DOHH2 (cell line): ENCODE results near the gene SLC15A4.

Experiments
- H3F3A ChIP-seq: fragments of 200-600 bp; sonication (generic), shearing (Covaris generic); 2 replicates; pipeline ENCODE4 v1.6.0; 2016; ENCODE audit warnings: antibody characterized with exemption, mild to moderate bottlenecking; ENCODE audit not compliant: control insufficient read depth, insufficient read depth
- H3K27ac ChIP-seq: fragments of 200-600 bp; sonication (generic); 2 replicates; pipeline ENCODE4 v1.5.1; 2014; ENCODE audit warnings: low read depth, mild to moderate bottlenecking, low read length, moderate library complexity
- H3K27me3 ChIP-seq: fragments of 200-600 bp; sonication (generic); 2 replicates; pipeline ENCODE4 v1.6.1; 2014; ENCODE audit warnings: mild to moderate bottlenecking, low read length, mixed read lengths; ENCODE audit not compliant: control insufficient read depth
- H3K36me3 ChIP-seq: fragments of 200-600 bp; sonication (generic); 2 replicates; pipeline ENCODE4 v1.6.1; 2014; ENCODE audit warnings: mild to moderate bottlenecking, low read length, moderate library complexity, mixed read lengths; ENCODE audit not compliant: control insufficient read depth
- H3K4me1 ChIP-seq: fragments of 200-600 bp; sonication (generic); 2 replicates; pipeline ENCODE4 v1.6.1; 2014; ENCODE audit warnings: mild to moderate bottlenecking, low read length, mixed read lengths; ENCODE audit not compliant: control insufficient read depth
- H3K4me2 ChIP-seq: fragments of 200-600 bp; sonication (generic); 2 replicates; pipeline ENCODE4 v1.6.0; 2014; ENCODE audit warnings: mild to moderate bottlenecking, low read length, moderate library complexity
- H3K4me3 ChIP-seq: fragments of 200-600 bp; sonication (generic); 2 replicates; pipeline ENCODE4 v1.5.1; 2014; ENCODE audit warnings: mild to moderate bottlenecking, low read length, mixed read lengths
- H3K79me2 ChIP-seq: fragments of 200-600 bp; sonication (generic); 2 replicates; pipeline ENCODE4 v1.6.1; 2014; ENCODE audit warnings: mild to moderate bottlenecking, low read length, mixed read lengths; ENCODE audit not compliant: control insufficient read depth
- H3K9me2 ChIP-seq: fragments of 200-600 bp; sonication (generic); replicated peaks from 2 replicates; pipeline ENCODE4 v1.6.1; 2014; ENCODE audit warnings: mild to moderate bottlenecking, low read length, mixed read lengths; ENCODE audit not compliant: control insufficient read depth
- H3K9me3 ChIP-seq: fragments of 200-600 bp; sonication (generic); 2 replicates; pipeline ENCODE4 v1.6.1; 2014; ENCODE audit warnings: antibody characterized with exemption, low read length, mixed read lengths; ENCODE audit not compliant: control insufficient read depth, insufficient read depth
- H4K20me1 ChIP-seq: fragments of 200-600 bp; sonication (generic); 2 replicates; pipeline ENCODE4 v1.6.0; 2014; ENCODE audit warnings: low read depth, mild to moderate bottlenecking, antibody characterized with exemption, low read length, moderate library complexity; ENCODE audit not compliant: control insufficient read depth, insufficient read depth
- EZH2phosphoT487 ChIP-seq: fragments of 200-600 bp; sonication (generic); IDR thresholded peaks from 2 replicates; pipeline ENCODE4 v1.6.1; 2017; ENCODE audit warnings: borderline replicate concordance, mild to moderate bottlenecking, antibody characterized with exemption, low read length, moderate library complexity, mixed read lengths
- TF ChIP-seq, protein P1 (sequence below): fragments of 200-600 bp; sonication (generic); IDR thresholded peaks from one replicate; pipeline ENCODE4 v1.5.1; 2014; ENCODE audit warnings: antibody characterized with exemption, mild to moderate bottlenecking, low read depth, low read length; ENCODE audit not compliant: poor library complexity, severe bottlenecking

The SLC15A4 gene

GRCh38 chr12:128803788-128804187, 20.0 kb downstream of the SLC15A4 start:
- Histone ChIP-seq H3K36me3 (peaks cover 95% of the 10 kb centered on the region), H3K79me2 (peaks cover 96% of the 10 kb centered on the region), H3K27me3 (no peaks in the 10 kb centered on the region)

GRCh38 chr12:128802756-128803155, 21.0 kb downstream of the SLC15A4 start:
- TF ChIP-seq, protein P1, sequence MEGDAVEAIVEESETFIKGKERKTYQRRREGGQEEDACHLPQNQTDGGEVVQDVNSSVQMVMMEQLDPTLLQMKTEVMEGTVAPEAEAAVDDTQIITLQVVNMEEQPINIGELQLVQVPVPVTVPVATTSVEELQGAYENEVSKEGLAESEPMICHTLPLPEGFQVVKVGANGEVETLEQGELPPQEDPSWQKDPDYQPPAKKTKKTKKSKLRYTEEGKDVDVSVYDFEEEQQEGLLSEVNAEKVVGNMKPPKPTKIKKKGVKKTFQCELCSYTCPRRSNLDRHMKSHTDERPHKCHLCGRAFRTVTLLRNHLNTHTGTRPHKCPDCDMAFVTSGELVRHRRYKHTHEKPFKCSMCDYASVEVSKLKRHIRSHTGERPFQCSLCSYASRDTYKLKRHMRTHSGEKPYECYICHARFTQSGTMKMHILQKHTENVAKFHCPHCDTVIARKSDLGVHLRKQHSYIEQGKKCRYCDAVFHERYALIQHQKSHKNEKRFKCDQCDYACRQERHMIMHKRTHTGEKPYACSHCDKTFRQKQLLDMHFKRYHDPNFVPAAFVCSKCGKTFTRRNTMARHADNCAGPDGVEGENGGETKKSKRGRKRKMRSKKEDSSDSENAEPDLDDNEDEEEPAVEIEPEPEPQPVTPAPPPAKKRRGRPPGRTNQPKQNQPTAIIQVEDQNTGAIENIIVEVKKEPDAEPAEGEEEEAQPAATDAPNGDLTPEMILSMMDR, result no peak
- no peak for TF ChIP-seq EZH2phosphoT487
- peaks cover 90% of the 10 kb centered on the region for H3K79me2 ChIP-seq
- peaks cover 47% of the 10 kb centered on the region for H3F3A ChIP-seq
- H4K20me1 ChIP-seq, result no peaks in the 10 kb centered on the region
- H3K27ac ChIP-seq, result peak overlapping the region; percentile 99
- peak overlapping the region; percentile 58 for H3K4me2 ChIP-seq
- H3K4me1 ChIP-seq, result peaks cover 92% of the 10 kb centered on the region
- H3K36me3 ChIP-seq, result peaks cover 95% of the 10 kb centered on the region
- H3K9me3 ChIP-seq, result no peaks in the 10 kb centered on the region
- H3K27me3 ChIP-seq, result no peaks in the 10 kb centered on the region
- H3K4me3 ChIP-seq, result peak overlapping the region; percentile 32
- no peaks in the 10 kb centered on the region for H3K9me2 ChIP-seq

More at GRCh38 chr12:128803788-128804187, 20.0 kb downstream of the SLC15A4 start:
- Histone ChIP-seq H3K4me3 (0 out of 2 replicates have a peak overlapping the region, but pooled peaks have one; percentile 4), H3K27ac (peak overlapping the region; percentile 99; the same call in 1 of the 2 replicates), H4K20me1 (no peaks in the 10 kb centered on the region), H3K4me1 (peaks cover 92% of the 10 kb centered on the region), H3K9me3 (no peaks in the 10 kb centered on the region), H3K9me2 (no peaks in the 10 kb centered on the region), H3K4me2 (peak overlapping the region; percentile 58), H3F3A (peaks cover 37% of the 10 kb centered on the region)
- no peak for TF ChIP-seq EZH2phosphoT487

GRCh38 chr12:128801879-128802391, 21.8 kb downstream of the SLC15A4 start:
- TF ChIP-seq, protein P1, result no peak
- no peak for TF ChIP-seq EZH2phosphoT487
- Histone ChIP-seq H3K27me3 (no peaks in the 10 kb centered on the region), H3K9me2 (no peaks in the 10 kb centered on the region), H3K9me3 (no peaks in the 10 kb centered on the region), H4K20me1 (no peaks in the 10 kb centered on the region), H3K4me1 (peaks cover 92% of the 10 kb centered on the region), H3K4me2 (peak overlapping the region; percentile 58), H3K79me2 (peaks cover 82% of the 10 kb centered on the region), H3F3A (peaks cover 55% of the 10 kb centered on the region), H3K27ac (peak overlapping the region; percentile 99), H3K4me3 (peak overlapping the region; percentile 32), H3K36me3 (peaks cover 95% of the 10 kb centered on the region)

DNA sequence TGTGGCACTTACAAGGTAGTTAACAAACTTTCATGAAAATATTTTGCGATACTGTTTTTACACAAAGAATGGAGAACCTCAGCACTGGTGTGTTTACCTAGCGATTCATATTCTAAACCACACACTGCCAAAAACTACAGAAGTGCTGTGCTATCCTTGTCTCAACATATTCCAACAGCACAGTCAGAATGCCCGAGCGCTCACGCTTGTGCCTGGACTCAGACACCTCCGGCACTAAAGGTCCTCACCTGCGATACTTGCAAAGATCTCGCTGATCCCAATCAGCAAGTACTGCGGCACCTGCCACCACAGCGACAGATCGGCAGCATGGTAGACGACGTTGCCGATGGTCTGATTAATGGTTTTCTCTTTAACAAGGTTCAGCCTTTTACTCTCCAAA, 23.2 kb downstream of the SLC15A4 start:
- Histone ChIP-seq H3K9me3 (no peaks in the 10 kb centered on the region), H3K36me3 (peaks cover 88% of the 10 kb centered on the region), H3K9me2 (no peaks in the 10 kb centered on the region), H3K27ac (peak overlapping the region; percentile 99), H3K4me1 (peaks cover 95% of the 10 kb centered on the region), H3K4me3 (no peak overlapping the region), H3K27me3 (no peaks in the 10 kb centered on the region), H3K79me2 (peaks cover 69% of the 10 kb centered on the region), H4K20me1 (no peaks in the 10 kb centered on the region), H3F3A (peaks cover 65% of the 10 kb centered on the region), H3K4me2 (peak overlapping the region; percentile 58)
- no peak for TF ChIP-seq EZH2phosphoT487
- TF ChIP-seq, protein P1, result no peak
